GM12873 (cell line): ENCODE measurements around the gene ARHGAP24.

ENCODE experiments used
- TF ChIP-seq, protein P1 (sequence below): IDR thresholded peaks from 2 replicates; pipeline ENCODE4 v1.5.1; 2012; ENCODE audit warnings: low read depth, mild to moderate bottlenecking, moderate library complexity, low read length, control low read depth; ENCODE audit not compliant: insufficient read depth; ENCODE audit errors: missing control alignments

The ARHGAP24 gene

DNA sequence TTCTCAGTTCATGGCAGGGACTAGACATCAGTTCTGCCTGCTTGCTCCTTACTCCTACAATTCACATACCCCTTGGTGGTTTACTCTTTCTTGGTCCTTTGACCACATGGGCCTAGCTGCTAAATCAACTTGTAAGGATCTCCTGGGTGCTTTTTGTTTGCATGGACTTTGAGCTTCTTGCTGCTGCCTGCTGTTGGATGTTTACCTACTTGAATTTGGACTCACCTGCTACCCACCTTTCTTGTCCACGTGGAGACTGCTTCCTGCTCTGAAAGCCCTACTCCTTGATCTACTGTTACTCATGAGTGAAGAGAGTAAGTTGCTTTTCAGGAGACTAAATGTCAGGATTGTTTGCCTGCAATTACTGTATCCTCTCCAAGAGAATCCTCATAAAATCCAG is 15.2 kb upstream of the ARHGAP24 start:
- TF ChIP-seq, protein P1, sequence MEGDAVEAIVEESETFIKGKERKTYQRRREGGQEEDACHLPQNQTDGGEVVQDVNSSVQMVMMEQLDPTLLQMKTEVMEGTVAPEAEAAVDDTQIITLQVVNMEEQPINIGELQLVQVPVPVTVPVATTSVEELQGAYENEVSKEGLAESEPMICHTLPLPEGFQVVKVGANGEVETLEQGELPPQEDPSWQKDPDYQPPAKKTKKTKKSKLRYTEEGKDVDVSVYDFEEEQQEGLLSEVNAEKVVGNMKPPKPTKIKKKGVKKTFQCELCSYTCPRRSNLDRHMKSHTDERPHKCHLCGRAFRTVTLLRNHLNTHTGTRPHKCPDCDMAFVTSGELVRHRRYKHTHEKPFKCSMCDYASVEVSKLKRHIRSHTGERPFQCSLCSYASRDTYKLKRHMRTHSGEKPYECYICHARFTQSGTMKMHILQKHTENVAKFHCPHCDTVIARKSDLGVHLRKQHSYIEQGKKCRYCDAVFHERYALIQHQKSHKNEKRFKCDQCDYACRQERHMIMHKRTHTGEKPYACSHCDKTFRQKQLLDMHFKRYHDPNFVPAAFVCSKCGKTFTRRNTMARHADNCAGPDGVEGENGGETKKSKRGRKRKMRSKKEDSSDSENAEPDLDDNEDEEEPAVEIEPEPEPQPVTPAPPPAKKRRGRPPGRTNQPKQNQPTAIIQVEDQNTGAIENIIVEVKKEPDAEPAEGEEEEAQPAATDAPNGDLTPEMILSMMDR = no peak

DNA sequence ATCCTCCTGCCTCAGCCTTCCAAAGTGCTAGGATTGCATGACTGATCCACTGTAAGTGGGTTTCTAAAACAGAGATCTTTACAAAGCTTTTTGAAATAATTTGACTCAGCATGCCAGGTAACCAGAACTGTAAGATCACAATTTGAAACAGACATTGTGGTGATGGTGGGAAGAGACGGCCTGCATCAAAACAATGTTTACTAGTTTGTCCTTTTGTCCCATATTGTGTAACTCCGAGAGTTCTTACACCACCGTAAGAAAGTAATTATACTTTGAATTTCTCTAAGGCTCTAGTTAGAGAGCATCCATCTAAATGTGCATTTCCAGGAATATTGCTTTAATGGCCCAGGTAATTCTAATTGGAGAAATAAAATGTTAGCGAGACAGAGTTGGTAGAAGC is 594 bp upstream of the ARHGAP24 start:
- TF ChIP-seq, protein P1 = no peak

DNA sequence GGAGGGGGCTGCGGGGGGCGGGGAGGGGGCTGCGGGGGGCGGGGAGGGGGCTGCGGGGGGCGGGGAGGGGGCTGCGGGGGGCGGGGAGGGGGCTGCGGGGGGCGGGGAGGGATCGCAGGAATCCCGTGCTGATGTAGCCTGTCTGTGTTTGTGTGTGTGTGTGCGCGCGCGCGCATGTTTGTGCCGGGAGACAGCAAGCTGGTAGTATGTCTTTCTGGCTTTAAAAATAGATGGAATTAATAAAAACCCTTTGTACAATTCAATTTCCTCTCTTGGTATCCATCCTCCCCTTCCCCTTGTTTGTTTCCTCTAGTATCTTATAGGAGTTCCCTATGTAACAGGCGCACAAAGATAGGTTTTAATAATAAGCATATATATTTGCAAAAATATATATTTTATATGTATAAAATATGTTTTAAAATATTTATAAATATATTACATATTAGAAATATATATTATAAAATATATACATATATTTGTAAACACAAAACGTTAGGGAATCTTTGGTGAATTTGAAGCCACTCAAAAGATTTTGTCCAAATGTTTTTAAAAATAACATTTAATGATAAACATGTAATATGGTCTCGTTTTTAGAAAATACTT is 782 bp downstream of the ARHGAP24 start:
- TF ChIP-seq, protein P1 = no peak

DNA sequence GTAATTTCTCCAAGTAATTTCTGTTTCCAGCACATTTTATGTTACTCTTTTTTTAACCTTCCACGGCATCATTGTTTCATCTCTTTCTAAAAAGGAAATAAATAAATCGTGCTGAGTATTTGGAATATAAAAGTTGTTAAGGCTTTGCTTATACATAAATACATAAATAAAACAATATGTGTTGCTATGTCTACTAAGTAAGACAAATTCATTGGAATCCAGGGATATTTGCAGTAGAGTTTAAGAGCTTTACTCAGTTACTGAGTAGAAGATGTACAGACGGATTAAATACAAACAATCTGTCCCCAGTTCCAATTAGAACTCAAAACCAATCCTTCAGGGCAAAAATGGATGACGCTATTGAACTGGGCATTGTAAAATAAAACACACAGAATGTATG is 1.4 kb downstream of the ARHGAP24 start:
- TF ChIP-seq, protein P1 = no peak

DNA sequence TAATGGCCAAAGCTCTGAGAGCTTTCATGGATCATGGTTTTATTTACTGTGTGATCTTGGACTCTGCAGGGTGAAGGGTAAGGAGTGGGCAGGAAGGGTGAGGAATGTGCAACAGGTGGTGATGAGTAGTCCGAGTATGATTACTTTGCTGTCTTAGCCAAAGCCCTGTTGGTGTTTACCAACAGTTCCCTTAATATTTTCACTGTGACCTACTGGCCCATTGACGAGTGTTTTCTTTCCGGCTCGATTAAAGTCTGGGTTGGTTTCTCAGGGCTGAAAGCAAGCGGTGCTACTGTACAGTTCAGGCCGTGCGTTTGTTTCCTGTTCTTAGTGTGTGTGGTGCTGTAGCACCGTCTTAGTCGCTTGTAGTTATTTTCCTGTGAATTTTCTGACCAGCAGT is 2.6 kb downstream of the ARHGAP24 start:
- TF ChIP-seq, protein P1 = no peak

DNA sequence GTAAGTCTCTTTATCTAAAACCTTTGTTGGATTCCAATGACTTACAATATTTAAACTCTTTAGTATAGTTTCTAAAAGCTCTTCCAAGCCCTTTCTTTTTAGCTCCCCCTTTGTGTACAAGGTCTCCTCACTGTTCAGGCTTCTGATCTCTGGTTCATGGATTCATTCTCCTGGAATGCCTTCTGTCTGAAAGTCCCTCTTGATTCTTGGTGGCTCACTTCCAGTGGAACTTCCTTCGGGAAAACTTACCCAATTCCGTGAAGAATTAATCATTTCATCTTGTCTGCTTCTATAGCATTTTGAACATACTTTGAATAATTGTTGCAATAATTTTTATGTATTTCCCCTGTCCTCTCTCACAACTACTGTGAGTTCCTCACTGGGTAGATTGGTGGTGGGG is 3.6 kb downstream of the ARHGAP24 start:
- TF ChIP-seq, protein P1 = no peak

DNA sequence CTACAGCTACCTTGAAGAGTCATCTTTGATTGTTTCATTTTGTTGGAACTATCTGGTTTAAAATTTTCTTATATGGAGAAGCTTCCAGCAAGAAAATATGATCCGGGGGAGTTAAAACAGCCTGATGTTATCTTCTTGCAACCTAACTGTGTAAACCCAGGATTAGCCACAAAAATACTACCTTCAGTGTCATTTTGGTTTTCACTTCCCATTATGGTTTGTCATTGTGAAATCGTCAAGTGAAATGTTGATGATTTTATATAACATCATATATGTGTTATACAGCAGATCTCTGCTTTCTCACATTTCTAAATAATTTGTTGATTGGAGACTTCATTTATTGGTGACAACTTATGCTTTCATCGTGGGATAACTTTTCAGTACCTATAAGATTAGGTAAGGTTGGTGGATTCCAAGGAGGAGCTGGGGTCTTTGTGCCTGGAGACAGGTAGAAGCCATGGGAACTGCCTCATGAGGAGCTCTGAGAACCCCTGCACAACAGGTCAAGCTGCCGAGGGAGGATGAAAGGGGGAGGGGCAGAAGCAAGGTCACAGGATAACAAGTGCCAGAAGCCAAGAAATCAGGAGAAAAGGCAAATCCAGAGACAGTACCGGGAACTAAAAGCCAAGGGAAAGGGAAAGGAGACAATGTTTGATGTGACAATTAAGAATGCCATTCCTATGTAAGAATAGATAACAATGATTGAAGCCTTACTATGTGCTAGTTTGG is 7.2 kb downstream of the ARHGAP24 start:
- TF ChIP-seq, protein P1 = no peak
